Sciatic nerve (tissue), 2 donors: ENCODE data around the gene CFAP126. TPM values are rescaled to one million over a fixed set of nuclear protein-coding genes. Genes with fewer than 3 reads are reported as not detected.

Experiments
- ATAC-seq: fragments of 200-7000 bp; cut with Tn5 transposase; one replicate; pipeline ENCODE4 v1.9.1; 2020; ENCODE audit warnings: mild to moderate bottlenecking, moderate library complexity
- DNase-seq: peaks from one replicate; pipeline ENCODE4 v3.0.0-alpha.2; 2020; ENCODE audit warnings: low spot score
- intact Hi-C: fragments of 100-400 bp; cut with DNase I; formaldehyde crosslinking; loops from one replicate; pipeline ENCODE4 v1.14.2; 2022
- total RNA-seq: library from RNA; stranded (reverse); fragmentation: NEBNext Ultra II Directional; extraction: Animal tissue kit (Norgen Biotek cat#: 25700); gene quantifications from one replicate; pipeline ENCODE4 v1.2.1, GENCODE V29; 2021
- donor health status: DM: no; HTN: no; CAD: no.
- donor health status: DM: no; HTN: no; CAD: no.

Gene CFAP126
- total RNA-seq, 1 donor from 2014 or later, result 0.49 TPM

- intact Hi-C loops, result loop anchor here (10.0 kb wide), 1 partner anchor 194 kb away; the partner anchor contains the start of gene ADAMTS4
- ATAC-seq, result no peak
- DNase-seq, result no peak
Observed at GRCh38 chr1:161388639-161389038, 21.0 kb upstream of the CFAP126 start.

GRCh38 chr1:161382214-161383019 is 14.7 kb upstream of the CFAP126 start:
- intact Hi-C loops, result loop anchor here (5.0 to 10.0 kb wide), 2 partner anchors 155 to 188 kb away; partner anchors contain the start of genes ADAMTS4 and TOMM40L
- DNase-seq (no peak), ATAC-seq (peak; percentile 88)

GRCh38 chr1:161381707-161382106 is 14.0 kb upstream of the CFAP126 start:
- intact Hi-C loops, result loop anchor here (5.0 to 10.0 kb wide), 2 partner anchors 154 to 187 kb away; partner anchors contain the start of genes ADAMTS4 and TOMM40L
- ATAC-seq (no peak), DNase-seq (no peak)

GRCh38 chr1:161379071-161379470 is 11.4 kb upstream of the CFAP126 start:
- DNase-seq (no peak), ATAC-seq (no peak)
- intact Hi-C loops, result no loop called here

GRCh38 chr1:161378014-161378413 is 10.3 kb upstream of the CFAP126 start:
- intact Hi-C loops, result no loop called here
- DNase-seq, result no peak
- no peak for ATAC-seq

GRCh38 chr1:161374373-161374772 is 6.7 kb upstream of the CFAP126 start:
- ATAC-seq (no peak), DNase-seq (no peak)
- intact Hi-C loops, result no loop called here

GRCh38 chr1:161373442-161373841 is 5.8 kb upstream of the CFAP126 start:
- DNase-seq, result no peak
- intact Hi-C loops, result no loop called here

GRCh38 chr1:161365207-161365606 is 2.5 kb downstream of the CFAP126 start:
- intact Hi-C loops, result loop anchor here (10.0 kb wide), 1 partner anchor 50 kb away; the partner anchor contains the start of gene SDHC
- DNase-seq, result no peak
- ATAC-seq, result no peak

More at GRCh38 chr1:161373442-161373841, 5.8 kb upstream of the CFAP126 start:
- no peak for ATAC-seq

- no peak for DNase-seq
- no peak for ATAC-seq
- intact Hi-C loops, result loop anchor here (10.0 kb wide), 1 partner anchor 50 kb away; the partner anchor contains the start of gene SDHC
Observed at GRCh38 chr1:161364332-161364731, 3.3 kb downstream of the CFAP126 start.

- intact Hi-C loops, result no loop called here
- ATAC-seq (peak; percentile 73), DNase-seq (no peak)
Observed at GRCh38 chr1:161359291-161359690, 8.4 kb downstream of the CFAP126 start.

GRCh38 chr1:161357073-161357472 is 10.6 kb downstream of the CFAP126 start:
- intact Hi-C loops, result no loop called here

GRCh38 chr1:161351482-161351881 is 16.2 kb downstream of the CFAP126 start:
- intact Hi-C loops, result no loop called here
- DNase-seq, result no peak
- ATAC-seq, result no peak

More at GRCh38 chr1:161357073-161357472, 10.6 kb downstream of the CFAP126 start:
- DNase-seq (no peak), ATAC-seq (no peak)

GRCh38 chr1:161350671-161351070 is 17.0 kb downstream of the CFAP126 start:
- DNase-seq (no peak), ATAC-seq (no peak)
- intact Hi-C loops, result no loop called here

GRCh38 chr1:161342821-161343220 is 24.9 kb downstream of the CFAP126 start:
- no peak for DNase-seq
- no peak for ATAC-seq
- intact Hi-C loops, result no loop called here

GRCh38 chr1:161342177-161342576 is 25.5 kb downstream of the CFAP126 start:
- intact Hi-C loops, result no loop called here
- DNase-seq (no peak), ATAC-seq (no peak)

GRCh38 chr1:161335796-161336195 is 31.9 kb downstream of the CFAP126 start:
- no peak for ATAC-seq
- intact Hi-C loops, result no loop called here
- no peak for DNase-seq

GRCh38 chr1:161333166-161333565 is 34.5 kb downstream of the CFAP126 start:
- ATAC-seq, result no peak
- DNase-seq, result no peak
- intact Hi-C loops, result no loop called here

GRCh38 chr1:161330346-161330745 is 37.3 kb downstream of the CFAP126 start:
- no peak for ATAC-seq
- no peak for DNase-seq
- intact Hi-C loops, result no loop called here

- intact Hi-C loops, result no loop called here
- ATAC-seq (no peak), DNase-seq (no peak)
Observed at GRCh38 chr1:161324020-161324419, 43.7 kb downstream of the CFAP126 start.
